Glutamatergic neuron (in vitro differentiated cells): ENCODE data around the gene CAPN9. TPM values are rescaled to one million over a fixed set of nuclear protein-coding genes. Genes with fewer than 3 reads are reported as not detected.
"Not testable (repeated sequence)": the region's sequence is repeated elsewhere in the genome, so short reads cannot be mapped to it uniquely, and the experiment has no call there.

ENCODE experiments used
- DNase-seq: peaks from one replicate; pipeline ENCODE4 v3.0.0; 2022
- H3K27ac Mint-ChIP-seq: one replicate; pipeline ENCODE4 v1.8.0; 2020; ENCODE audit warnings: mild to moderate bottlenecking, mixed read lengths, inconsistent platforms; ENCODE audit not compliant: unreplicated experiment
- H3K27me3 Mint-ChIP-seq: one replicate; pipeline ENCODE4 v1.8.0; 2020; ENCODE audit warnings: mild to moderate bottlenecking, moderate library complexity, mixed read lengths, inconsistent platforms; ENCODE audit not compliant: unreplicated experiment
- H3K36me3 Mint-ChIP-seq: one replicate; pipeline ENCODE4 v1.8.0; 2020; ENCODE audit warnings: mild to moderate bottlenecking, mixed read lengths, inconsistent platforms; ENCODE audit not compliant: unreplicated experiment
- H3K4me1 Mint-ChIP-seq: one replicate; pipeline ENCODE4 v1.8.0; 2020; ENCODE audit warnings: mild to moderate bottlenecking, low read depth, mixed read lengths, inconsistent platforms; ENCODE audit not compliant: unreplicated experiment
- H3K4me3 Mint-ChIP-seq: one replicate; pipeline ENCODE4 v1.8.0; 2020; ENCODE audit warnings: mild to moderate bottlenecking, mixed read lengths, inconsistent platforms; ENCODE audit not compliant: unreplicated experiment
- H3K9me3 Mint-ChIP-seq: one replicate; pipeline ENCODE4 v1.8.0; 2020; ENCODE audit warnings: mild to moderate bottlenecking, moderate library complexity, mixed read lengths, inconsistent platforms; ENCODE audit not compliant: unreplicated experiment
- total RNA-seq: library from RNA; stranded (reverse); fragmentation: NEBNext Ultra II Directional; extraction: Animal tissue kit (Norgen Biotek cat#: 25700); gene quantifications from one replicate; pipeline ENCODE4 v1.2.1, GENCODE V29; 2021; ENCODE audit not compliant: unreplicated experiment
- TF ChIP-seq, protein P1 (sequence below): fragments of 200-600 bp; sonication (generic); IDR thresholded peaks from one replicate; pipeline ENCODE4 v1.5.0; 2021; ENCODE audit not compliant: partially characterized antibody, unreplicated experiment

The CAPN9 gene
- total RNA-seq, 1 donor from 2014 or later, result not detected

DNA sequence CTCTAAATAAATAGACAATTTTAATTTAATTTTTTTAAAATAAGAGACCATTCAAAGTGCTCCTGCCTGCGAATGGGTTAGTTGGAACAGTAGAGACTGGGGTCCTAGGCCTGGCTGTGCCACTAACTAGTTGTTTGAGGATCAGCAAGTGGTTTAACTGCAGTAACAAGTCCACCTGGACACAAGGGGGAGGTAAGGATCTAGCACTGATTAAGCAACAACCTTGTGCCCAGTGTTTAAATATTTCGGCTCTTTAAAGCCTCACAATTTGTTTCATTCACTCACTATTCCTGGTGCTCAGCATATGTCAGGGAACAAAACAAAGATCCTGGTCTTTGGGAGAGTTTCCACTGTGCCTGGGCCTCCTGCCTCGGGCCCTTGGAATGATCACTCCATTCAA is 31.7 kb upstream of the CAPN9 start:
- Mint-ChIP-seq H3K4me1 (peaks cover 13% of the 10 kb centered on the region), H3K36me3 (peaks cover 5% of the 10 kb centered on the region), H3K27ac (no peak overlapping the region), H3K4me3 (no peak overlapping the region), H3K27me3 (no peaks in the 10 kb centered on the region), H3K9me3 (peaks cover 3% of the 10 kb centered on the region)
- DNase-seq, result no peak
- TF ChIP-seq, protein P1, sequence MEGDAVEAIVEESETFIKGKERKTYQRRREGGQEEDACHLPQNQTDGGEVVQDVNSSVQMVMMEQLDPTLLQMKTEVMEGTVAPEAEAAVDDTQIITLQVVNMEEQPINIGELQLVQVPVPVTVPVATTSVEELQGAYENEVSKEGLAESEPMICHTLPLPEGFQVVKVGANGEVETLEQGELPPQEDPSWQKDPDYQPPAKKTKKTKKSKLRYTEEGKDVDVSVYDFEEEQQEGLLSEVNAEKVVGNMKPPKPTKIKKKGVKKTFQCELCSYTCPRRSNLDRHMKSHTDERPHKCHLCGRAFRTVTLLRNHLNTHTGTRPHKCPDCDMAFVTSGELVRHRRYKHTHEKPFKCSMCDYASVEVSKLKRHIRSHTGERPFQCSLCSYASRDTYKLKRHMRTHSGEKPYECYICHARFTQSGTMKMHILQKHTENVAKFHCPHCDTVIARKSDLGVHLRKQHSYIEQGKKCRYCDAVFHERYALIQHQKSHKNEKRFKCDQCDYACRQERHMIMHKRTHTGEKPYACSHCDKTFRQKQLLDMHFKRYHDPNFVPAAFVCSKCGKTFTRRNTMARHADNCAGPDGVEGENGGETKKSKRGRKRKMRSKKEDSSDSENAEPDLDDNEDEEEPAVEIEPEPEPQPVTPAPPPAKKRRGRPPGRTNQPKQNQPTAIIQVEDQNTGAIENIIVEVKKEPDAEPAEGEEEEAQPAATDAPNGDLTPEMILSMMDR, result no peak

- H3K27ac Mint-ChIP-seq, result not testable (repeated sequence)
Measured at GRCh38 chr1:230716453-230716852, 30.7 kb upstream of the CAPN9 start.

DNA sequence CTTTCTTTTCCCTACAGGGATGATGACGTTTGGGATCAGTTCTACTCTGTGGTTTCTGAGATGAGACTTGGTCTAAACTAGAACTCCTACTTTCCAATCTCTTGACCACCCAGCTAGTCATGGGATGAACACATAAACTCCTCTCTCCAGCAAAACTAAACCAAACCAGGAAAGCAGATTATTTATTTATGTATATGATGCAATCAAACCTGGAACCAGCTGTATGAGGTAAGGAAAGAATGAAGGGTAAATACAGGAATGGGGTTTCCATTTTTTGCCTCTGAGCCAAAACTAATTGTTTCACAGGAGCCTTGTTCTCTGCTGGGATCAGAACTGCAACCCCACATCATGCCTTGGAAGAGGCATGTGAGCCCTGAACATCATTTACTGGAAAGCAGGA is 29.9 kb upstream of the CAPN9 start:
- no peaks in the 10 kb centered on the region for H3K27me3 Mint-ChIP-seq
- peaks cover 7% of the 10 kb centered on the region for H3K9me3 Mint-ChIP-seq
- no peak for DNase-seq
- H3K4me1 Mint-ChIP-seq, result peaks cover 13% of the 10 kb centered on the region
- no peak overlapping the region for H3K27ac Mint-ChIP-seq
- TF ChIP-seq, protein P1, result no peak
- peaks cover 11% of the 10 kb centered on the region for H3K36me3 Mint-ChIP-seq
- no peak overlapping the region for H3K4me3 Mint-ChIP-seq

More at GRCh38 chr1:230716453-230716852, 30.7 kb upstream of the CAPN9 start:
- peaks cover 13% of the 10 kb centered on the region for H3K4me1 Mint-ChIP-seq
- not testable (repeated sequence) for H3K4me3 Mint-ChIP-seq, H3K36me3 Mint-ChIP-seq, H3K27me3 Mint-ChIP-seq, DNase-seq, H3K9me3 Mint-ChIP-seq

- peaks cover 21% of the 10 kb centered on the region for H3K36me3 Mint-ChIP-seq
- not testable (repeated sequence) for DNase-seq, H3K4me3 Mint-ChIP-seq, H3K27ac Mint-ChIP-seq, H3K4me1 Mint-ChIP-seq, H3K9me3 Mint-ChIP-seq, H3K27me3 Mint-ChIP-seq
Measured at GRCh38 chr1:230721849-230722522, 25.2 kb upstream of the CAPN9 start.

- no peak overlapping the region for H3K27ac Mint-ChIP-seq
- no peak for DNase-seq
Measured at GRCh38 chr1:230725256-230726012, 21.8 kb upstream of the CAPN9 start.

More at GRCh38 chr1:230725256-230726012, 21.8 kb upstream of the CAPN9 start:
- peaks cover 13% of the 10 kb centered on the region for H3K4me1 Mint-ChIP-seq
- peaks cover 10% of the 10 kb centered on the region for H3K9me3 Mint-ChIP-seq
- peaks cover 2% of the 10 kb centered on the region for H3K27me3 Mint-ChIP-seq
- H3K4me3 Mint-ChIP-seq, result no peak overlapping the region
- H3K36me3 Mint-ChIP-seq, result peaks cover 24% of the 10 kb centered on the region
- TF ChIP-seq, protein P1, result no peak
